Measurements from ENCODE around the gene CYP24A1.
"Not testable (repeated sequence)": the region's sequence is repeated elsewhere in the genome, so short reads cannot be mapped to it uniquely, and the experiment has no call there.

Gene CYP24A1

DNA sequence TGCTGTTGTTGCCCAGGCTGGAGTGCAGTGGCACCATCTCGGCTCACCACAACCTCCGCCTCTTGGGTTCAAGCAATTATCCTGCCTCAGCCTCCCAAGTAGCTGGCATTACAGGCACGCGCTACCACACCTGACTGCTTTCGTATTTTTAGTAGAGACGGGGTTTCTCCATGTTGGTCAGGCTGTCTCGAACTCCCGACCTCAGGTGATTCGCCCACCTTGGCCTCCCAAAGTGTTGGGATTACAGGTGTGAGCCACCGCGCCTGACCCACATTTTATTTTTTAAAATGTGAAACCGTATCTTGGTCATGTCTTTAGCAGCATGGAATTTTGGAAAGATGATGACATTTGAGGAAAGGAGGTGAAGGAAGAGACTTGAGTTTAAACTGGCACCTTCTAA lies 47.5 kb downstream of the CYP24A1 start:
- not testable (repeated sequence) for H3K4me1 ChIP-seq (ENCODE audit: control insufficient read depth in 2 of 2, insufficient read depth in 1 of 2, low read depth in 1 of 2, low read length in 2 of 2); H3K36me3 ChIP-seq (replicated peaks in 1 of 2; ENCODE audit: control insufficient read depth in 2 of 2, insufficient read depth in 2 of 2, low read length in 2 of 2); H4K8ac ChIP-seq (ENCODE audit: low read depth, low read length); H3K14ac ChIP-seq (ENCODE audit: low read length); H3K27ac ChIP-seq (replicated peaks; ENCODE audit: low read length); DNase-seq (ENCODE audit: low spot score); H2AK5ac ChIP-seq (ENCODE audit: low read depth, low read length); H2BK5ac ChIP-seq (ENCODE audit: low read length); H3K18ac ChIP-seq (ENCODE audit: low read length); H3K4ac ChIP-seq (ENCODE audit: low read length); H3K9me3 ChIP-seq (replicated peaks in 1 of 2; ENCODE audit: control insufficient read depth in 2 of 2, insufficient read depth in 1 of 2, low read depth in 1 of 2, low read length in 2 of 2); H2BK12ac ChIP-seq (ENCODE audit: low read length); H3K23ac ChIP-seq (ENCODE audit: low read depth, low read length, poor library complexity); H3K9ac ChIP-seq (ENCODE audit: low read depth, low read length, poor library complexity); H3K27me3 ChIP-seq (ENCODE audit: control insufficient read depth in 3 of 3, insufficient read depth in 3 of 3, low read depth in 1 of 3, low read length in 3 of 3); H3K79me1 ChIP-seq (ENCODE audit: low read depth, low read length); H4K91ac ChIP-seq (ENCODE audit: low read depth, low read length, poor library complexity); H2BK120ac ChIP-seq (ENCODE audit: low read depth, low read length); H2AFZ ChIP-seq (ENCODE audit: low read length); H2BK15ac ChIP-seq (ENCODE audit: low read length); H3K4me3 ChIP-seq (ENCODE audit: low read length in 2 of 2); H3K4me2 ChIP-seq (ENCODE audit: insufficient read depth, low read length, poor library complexity, severe bottlenecking)
- WGBS, 2 donors (ENCODE audit: extremely low coverage in 2 of 2, insufficient read length in 2 of 2, insufficient replicate concordance in 1 of 2) = no CpG with 5 or more reads among the region's 12 CpGs

- H2BK120ac ChIP-seq (ENCODE audit: low read depth, low read length) = no peak overlapping the region
- no peak overlapping the region for H2AK5ac ChIP-seq (ENCODE audit: low read depth, low read length)
- peaks cover 0 to 2% (median 0%) of the 10 kb centered on the region in 3 experiments for H3K27me3 ChIP-seq (ENCODE audit: control insufficient read depth in 3 of 3, insufficient read depth in 3 of 3, low read depth in 1 of 3, low read length in 3 of 3)
- no peak overlapping the region for H2BK5ac ChIP-seq (ENCODE audit: low read length)
- no peak for DNase-seq (ENCODE audit: low spot score)
- H3K4me3 ChIP-seq (ENCODE audit: low read length in 2 of 2) = no peak overlapping the region
- H2BK15ac ChIP-seq (ENCODE audit: low read length) = no peak overlapping the region
- H3K14ac ChIP-seq (ENCODE audit: low read length) = no peak overlapping the region
- no peak overlapping the region for H3K18ac ChIP-seq (ENCODE audit: low read length)
- WGBS, 2 donors (ENCODE audit: extremely low coverage in 2 of 2, insufficient read length in 2 of 2, insufficient replicate concordance in 1 of 2) = no CpG with 5 or more reads among the region's 11 CpGs
- H3K36me3 ChIP-seq (replicated peaks in 1 of 2; ENCODE audit: control insufficient read depth in 2 of 2, insufficient read depth in 2 of 2, low read length in 2 of 2) = no peaks in the 10 kb centered on the region
- H3K4ac ChIP-seq (ENCODE audit: low read length) = no peak overlapping the region
- H3K9ac ChIP-seq (ENCODE audit: low read depth, low read length, poor library complexity) = no peak overlapping the region
- H3K27ac ChIP-seq (replicated peaks; ENCODE audit: low read length) = no peak overlapping the region
- H3K4me2 ChIP-seq (ENCODE audit: insufficient read depth, low read length, poor library complexity, severe bottlenecking) = no peak overlapping the region
- no peaks in the 10 kb centered on the region for H3K9me3 ChIP-seq (replicated peaks in 1 of 2; ENCODE audit: control insufficient read depth in 2 of 2, insufficient read depth in 1 of 2, low read depth in 1 of 2, low read length in 2 of 2)
- no peak overlapping the region for H4K8ac ChIP-seq (ENCODE audit: low read depth, low read length)
- H3K4me1 ChIP-seq (ENCODE audit: control insufficient read depth in 2 of 2, insufficient read depth in 1 of 2, low read depth in 1 of 2, low read length in 2 of 2) = no peaks in the 10 kb centered on the region
- H3K79me1 ChIP-seq (ENCODE audit: low read depth, low read length) = no peaks in the 10 kb centered on the region
- no peak overlapping the region for H2AFZ ChIP-seq (ENCODE audit: low read length)
- no peak overlapping the region for H3K23ac ChIP-seq (ENCODE audit: low read depth, low read length, poor library complexity)
- no peak overlapping the region for H4K91ac ChIP-seq (ENCODE audit: low read depth, low read length, poor library complexity)
- H2BK12ac ChIP-seq (ENCODE audit: low read length) = no peak overlapping the region
Measured at GRCh38 chr20:54123587-54124180, 50.1 kb downstream of the CYP24A1 start.

DNA sequence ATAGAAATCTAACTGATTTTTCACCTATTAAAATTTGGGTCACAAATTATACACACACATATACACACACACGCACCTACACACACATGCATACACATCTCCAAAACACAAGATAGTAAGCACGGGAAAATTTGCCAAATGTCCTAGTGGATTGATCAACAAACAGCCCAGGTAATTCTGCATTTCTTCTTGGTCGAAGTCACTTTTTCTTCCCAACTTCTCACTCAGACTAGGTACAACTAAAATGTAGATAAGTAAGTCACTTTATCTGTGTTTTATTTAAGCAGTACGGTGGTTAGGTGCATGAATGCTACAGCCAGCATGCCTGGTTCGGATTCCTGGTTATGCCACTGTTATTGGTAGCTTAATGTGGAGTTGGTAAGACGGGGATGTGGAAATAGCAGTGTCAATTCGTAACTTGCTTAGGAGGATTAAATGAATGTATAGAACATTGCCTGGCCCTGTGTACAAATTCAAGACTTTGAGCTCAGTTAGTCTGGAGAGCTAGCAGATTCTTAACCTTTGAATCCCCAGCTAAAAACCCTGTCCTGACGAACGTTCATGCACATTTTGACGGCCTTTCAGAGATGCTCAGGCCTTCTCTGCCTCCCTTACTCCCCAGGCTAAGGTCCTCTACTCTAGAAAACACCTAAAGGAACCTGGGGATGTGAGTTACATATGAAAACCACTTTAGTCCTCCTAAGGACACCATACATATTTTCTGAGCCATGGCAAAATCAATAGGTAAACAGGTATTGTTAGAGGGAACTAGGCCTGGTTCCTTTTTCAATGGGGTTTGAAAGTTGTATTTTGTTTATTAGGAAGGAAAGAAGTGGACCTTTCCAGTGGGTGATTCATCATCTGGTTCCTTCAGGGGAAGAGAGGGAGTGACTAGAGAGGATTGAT lies 50.9 kb downstream of the CYP24A1 start:
- Histone ChIP-seq H2BK15ac (ENCODE audit: low read length) (no peak overlapping the region), H2BK120ac (ENCODE audit: low read depth, low read length) (no peak overlapping the region), H3K79me1 (ENCODE audit: low read depth, low read length) (no peaks in the 10 kb centered on the region), H3K18ac (ENCODE audit: low read length) (no peak overlapping the region), H2AFZ (ENCODE audit: low read length) (no peak overlapping the region), H3K27me3 (ENCODE audit: control insufficient read depth in 3 of 3, insufficient read depth in 3 of 3, low read depth in 1 of 3, low read length in 3 of 3) (peaks cover 0 to 3% (median 0%) of the 10 kb centered on the region in 3 experiments), H3K14ac (ENCODE audit: low read length) (no peak overlapping the region), H2AK5ac (ENCODE audit: low read depth, low read length) (no peak overlapping the region), H3K36me3 (replicated peaks in 1 of 2; ENCODE audit: control insufficient read depth in 2 of 2, insufficient read depth in 2 of 2, low read length in 2 of 2) (no peaks in the 10 kb centered on the region), H4K91ac (ENCODE audit: low read depth, low read length, poor library complexity) (no peak overlapping the region), H4K8ac (ENCODE audit: low read depth, low read length) (no peak overlapping the region), H3K4me2 (ENCODE audit: insufficient read depth, low read length, poor library complexity, severe bottlenecking) (no peak overlapping the region), H3K9me3 (replicated peaks in 1 of 2; ENCODE audit: control insufficient read depth in 2 of 2, insufficient read depth in 1 of 2, low read depth in 1 of 2, low read length in 2 of 2) (no peaks in the 10 kb centered on the region), H3K4me1 (ENCODE audit: control insufficient read depth in 2 of 2, insufficient read depth in 1 of 2, low read depth in 1 of 2, low read length in 2 of 2) (no peaks in the 10 kb centered on the region), H2BK5ac (ENCODE audit: low read length) (no peak overlapping the region), H3K27ac (replicated peaks; ENCODE audit: low read length) (no peak overlapping the region), H2BK12ac (ENCODE audit: low read length) (no peak overlapping the region), H3K4me3 (ENCODE audit: low read length in 2 of 2) (no peak overlapping the region), H3K4ac (ENCODE audit: low read length) (no peak overlapping the region), H3K9ac (ENCODE audit: low read depth, low read length, poor library complexity) (no peak overlapping the region), H3K23ac (ENCODE audit: low read depth, low read length, poor library complexity) (no peak overlapping the region)
- no CpG with 5 or more reads among the region's 10 CpGs for WGBS, 2 donors (ENCODE audit: extremely low coverage in 2 of 2, insufficient read length in 2 of 2, insufficient replicate concordance in 1 of 2)
- no peak for DNase-seq (ENCODE audit: low spot score)

DNA sequence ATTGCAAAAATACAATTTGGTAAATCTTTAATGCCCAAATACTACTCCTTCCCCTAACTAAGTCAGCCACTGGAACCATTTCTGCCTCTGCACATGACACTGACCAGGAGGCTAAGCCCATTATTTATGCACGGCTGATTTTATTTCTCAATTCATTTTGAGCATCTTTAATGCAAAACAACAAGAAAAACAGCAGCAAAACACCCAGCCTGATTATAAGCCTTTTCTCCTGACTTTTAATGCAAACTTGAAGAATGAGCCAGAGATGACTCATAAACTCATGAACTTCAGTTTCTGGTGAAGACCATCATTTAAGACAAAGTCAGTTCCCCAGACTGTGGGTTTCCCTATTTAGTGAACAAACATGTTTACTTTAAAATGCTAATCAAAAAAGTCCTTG lies 51.6 kb downstream of the CYP24A1 start:
- Histone ChIP-seq H3K18ac (ENCODE audit: low read length) (no peak overlapping the region), H3K4me3 (ENCODE audit: low read length in 2 of 2) (no peak overlapping the region), H3K14ac (ENCODE audit: low read length) (no peak overlapping the region), H3K4ac (ENCODE audit: low read length) (no peak overlapping the region), H2BK12ac (ENCODE audit: low read length) (no peak overlapping the region), H3K27ac (replicated peaks; ENCODE audit: low read length) (no peak overlapping the region), H3K36me3 (replicated peaks in 1 of 2; ENCODE audit: control insufficient read depth in 2 of 2, insufficient read depth in 2 of 2, low read length in 2 of 2) (no peaks in the 10 kb centered on the region), H3K4me1 (ENCODE audit: control insufficient read depth in 2 of 2, insufficient read depth in 1 of 2, low read depth in 1 of 2, low read length in 2 of 2) (no peaks in the 10 kb centered on the region), H2BK5ac (ENCODE audit: low read length) (no peak overlapping the region), H3K9me3 (replicated peaks in 1 of 2; ENCODE audit: control insufficient read depth in 2 of 2, insufficient read depth in 1 of 2, low read depth in 1 of 2, low read length in 2 of 2) (no peaks in the 10 kb centered on the region), H3K27me3 (ENCODE audit: control insufficient read depth in 3 of 3, insufficient read depth in 3 of 3, low read depth in 1 of 3, low read length in 3 of 3) (peaks cover 0 to 3% (median 0%) of the 10 kb centered on the region in 3 experiments), H4K8ac (ENCODE audit: low read depth, low read length) (no peak overlapping the region), H2AFZ (ENCODE audit: low read length) (no peak overlapping the region), H3K9ac (ENCODE audit: low read depth, low read length, poor library complexity) (no peak overlapping the region), H3K23ac (ENCODE audit: low read depth, low read length, poor library complexity) (no peak overlapping the region), H2AK5ac (ENCODE audit: low read depth, low read length) (no peak overlapping the region), H3K79me1 (ENCODE audit: low read depth, low read length) (no peaks in the 10 kb centered on the region), H2BK15ac (ENCODE audit: low read length) (no peak overlapping the region), H4K91ac (ENCODE audit: low read depth, low read length, poor library complexity) (no peak overlapping the region), H3K4me2 (ENCODE audit: insufficient read depth, low read length, poor library complexity, severe bottlenecking) (no peak overlapping the region), H2BK120ac (ENCODE audit: low read depth, low read length) (no peak overlapping the region)
- no peak for DNase-seq (ENCODE audit: low spot score)
- no CpG with 5 or more reads among the region's 1 CpG for WGBS, 2 donors (ENCODE audit: extremely low coverage in 2 of 2, insufficient read length in 2 of 2, insufficient replicate concordance in 1 of 2)

All from neuronal stem cell (in vitro differentiated cells).